ENCODE measurements around the gene ERICH4.
"Not testable (repeated sequence)": the region's sequence is repeated elsewhere in the genome, so short reads cannot be mapped to it uniquely, and the experiment has no call there.

Gene ERICH4

GRCh38 chr19:41408256-41408655 lies 34.7 kb upstream of the ERICH4 start:
- in situ Hi-C loops (cut with MboI; ENCODE audit: low sequenced_read_pairs, unreplicated experiment), result no loop called here
- no peak for DNase-seq (ENCODE audit: low spot score)
- peak; percentile 28 for TF ChIP-seq CTCF (IDR thresholded peaks at IDR 0.05; ENCODE audit: borderline replicate concordance, control extremely low read depth, extremely low read depth, insufficient read depth, missing control alignments)

GRCh38 chr19:41408846-41409245 lies 34.1 kb upstream of the ERICH4 start:
- in situ Hi-C loops (cut with MboI; ENCODE audit: low sequenced_read_pairs, unreplicated experiment); DNase-seq (ENCODE audit: low spot score): not testable (repeated sequence)

- no peak for TF ChIP-seq CTCF (IDR thresholded peaks at IDR 0.05; ENCODE audit: borderline replicate concordance, control extremely low read depth, extremely low read depth, insufficient read depth, missing control alignments)
- DNase-seq (ENCODE audit: low spot score), result no peak
- in situ Hi-C loops (cut with MboI; ENCODE audit: low sequenced_read_pairs, unreplicated experiment), result no loop called here
Observed at GRCh38 chr19:41409288-41409687, 33.7 kb upstream of the ERICH4 start.

GRCh38 chr19:41410336-41411054 lies 32.5 kb upstream of the ERICH4 start:
- no peak for TF ChIP-seq CTCF (IDR thresholded peaks at IDR 0.05; ENCODE audit: borderline replicate concordance, control extremely low read depth, extremely low read depth, insufficient read depth, missing control alignments)
- DNase-seq (ENCODE audit: low spot score), result no peak
- in situ Hi-C loops (cut with MboI; ENCODE audit: low sequenced_read_pairs, unreplicated experiment), result no loop called here

- in situ Hi-C loops (cut with MboI; ENCODE audit: low sequenced_read_pairs, unreplicated experiment), result no loop called here
- DNase-seq (ENCODE audit: low spot score), result no peak
- TF ChIP-seq CTCF (IDR thresholded peaks at IDR 0.05; ENCODE audit: borderline replicate concordance, control extremely low read depth, extremely low read depth, insufficient read depth, missing control alignments), result no peak
Observed at GRCh38 chr19:41411100-41411967, 31.6 kb upstream of the ERICH4 start.

GRCh38 chr19:41411968-41412265 lies 31.0 kb upstream of the ERICH4 start:
- no peak for DNase-seq (ENCODE audit: low spot score)
- in situ Hi-C loops (cut with MboI; ENCODE audit: low sequenced_read_pairs, unreplicated experiment), result no loop called here
- no peak for TF ChIP-seq CTCF (IDR thresholded peaks at IDR 0.05; ENCODE audit: borderline replicate concordance, control extremely low read depth, extremely low read depth, insufficient read depth, missing control alignments)

- DNase-seq (ENCODE audit: low spot score), result no peak
- in situ Hi-C loops (cut with MboI; ENCODE audit: low sequenced_read_pairs, unreplicated experiment), result no loop called here
- no peak for TF ChIP-seq CTCF (IDR thresholded peaks at IDR 0.05; ENCODE audit: borderline replicate concordance, control extremely low read depth, extremely low read depth, insufficient read depth, missing control alignments)
Observed at GRCh38 chr19:41412953-41413352, 30.0 kb upstream of the ERICH4 start.

All from GM13976 (cell line).